GM19193 (cell line): ENCODE results near the gene IGF2BP2.

ENCODE experiments used
- POLR2A ChIP-seq: IDR thresholded peaks from 4 replicates; pipeline ENCODE4 v1.6.1; 2011; ENCODE audit not compliant: insufficient read depth, insufficient read length; ENCODE audit errors: extremely low read depth

IGF2BP2 gene

GRCh38 chr3:185822221-185823000 lies 2.4 kb downstream of the IGF2BP2 start:
- no peak for TF ChIP-seq POLR2A

GRCh38 chr3:185820973-185821758 lies 3.7 kb downstream of the IGF2BP2 start:
- no peak for TF ChIP-seq POLR2A

GRCh38 chr3:185818267-185818875 lies 6.5 kb downstream of the IGF2BP2 start:
- no peak for TF ChIP-seq POLR2A

GRCh38 chr3:185815391-185816282 lies 9.2 kb downstream of the IGF2BP2 start:
- no peak for TF ChIP-seq POLR2A

- no peak for TF ChIP-seq POLR2A
Measured at GRCh38 chr3:185813691-185814215, 11.1 kb downstream of the IGF2BP2 start.

- TF ChIP-seq POLR2A, result no peak
Measured at GRCh38 chr3:185813205-185813604, 11.6 kb downstream of the IGF2BP2 start.

GRCh38 chr3:185807445-185808068 lies 17.3 kb downstream of the IGF2BP2 start:
- TF ChIP-seq POLR2A, result no peak

- TF ChIP-seq POLR2A, result no peak
Measured at GRCh38 chr3:185797993-185798830, 26.6 kb downstream of the IGF2BP2 start.

- no peak for TF ChIP-seq POLR2A
Measured at GRCh38 chr3:185797108-185797881, 27.5 kb downstream of the IGF2BP2 start.

- no peak for TF ChIP-seq POLR2A
Measured at GRCh38 chr3:185796431-185797107, 28.3 kb downstream of the IGF2BP2 start.

- no peak for TF ChIP-seq POLR2A
Measured at GRCh38 chr3:185793381-185793780, 31.5 kb downstream of the IGF2BP2 start.

GRCh38 chr3:185792955-185793354 lies 31.9 kb downstream of the IGF2BP2 start:
- TF ChIP-seq POLR2A, result no peak
